NCI-H345 treated with DMSO at 0.1 percent for 48 hours (cell line): ENCODE measurements around the gene ELFN1.
A peak's percentile ranks its signal among the peaks of the same experiment; 100 is the strongest.

Experiments used
- DNase-seq: peaks from one replicate; lab custom pipeline; 2025; ENCODE audit not compliant: unreplicated experiment; lab: John Stamatoyannopoulos, UW

Gene ELFN1

DNA sequence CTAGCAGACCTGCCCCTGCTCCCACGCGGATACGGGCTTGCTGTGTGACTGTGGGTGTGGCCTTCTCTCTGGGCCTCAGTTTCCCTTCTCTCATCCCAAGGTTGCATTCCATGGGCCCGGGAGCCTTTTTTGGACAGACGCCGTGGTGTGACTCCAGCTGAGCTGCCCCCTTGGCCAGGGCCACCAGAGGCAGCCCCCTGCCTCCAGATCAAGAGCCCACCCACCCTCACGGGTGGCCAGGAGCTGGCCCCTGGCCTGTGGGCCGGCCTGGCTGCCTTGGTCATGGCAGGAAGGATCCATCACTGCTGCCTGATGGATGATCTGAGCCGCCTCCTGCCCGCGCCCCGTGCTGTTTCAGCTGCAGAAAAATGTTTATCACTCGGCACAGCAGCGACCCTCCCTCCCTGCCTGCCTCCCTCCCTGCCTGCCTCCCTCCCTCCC, 27.8 kb upstream of the ELFN1 start:
- DNase-seq = no peak

DNA sequence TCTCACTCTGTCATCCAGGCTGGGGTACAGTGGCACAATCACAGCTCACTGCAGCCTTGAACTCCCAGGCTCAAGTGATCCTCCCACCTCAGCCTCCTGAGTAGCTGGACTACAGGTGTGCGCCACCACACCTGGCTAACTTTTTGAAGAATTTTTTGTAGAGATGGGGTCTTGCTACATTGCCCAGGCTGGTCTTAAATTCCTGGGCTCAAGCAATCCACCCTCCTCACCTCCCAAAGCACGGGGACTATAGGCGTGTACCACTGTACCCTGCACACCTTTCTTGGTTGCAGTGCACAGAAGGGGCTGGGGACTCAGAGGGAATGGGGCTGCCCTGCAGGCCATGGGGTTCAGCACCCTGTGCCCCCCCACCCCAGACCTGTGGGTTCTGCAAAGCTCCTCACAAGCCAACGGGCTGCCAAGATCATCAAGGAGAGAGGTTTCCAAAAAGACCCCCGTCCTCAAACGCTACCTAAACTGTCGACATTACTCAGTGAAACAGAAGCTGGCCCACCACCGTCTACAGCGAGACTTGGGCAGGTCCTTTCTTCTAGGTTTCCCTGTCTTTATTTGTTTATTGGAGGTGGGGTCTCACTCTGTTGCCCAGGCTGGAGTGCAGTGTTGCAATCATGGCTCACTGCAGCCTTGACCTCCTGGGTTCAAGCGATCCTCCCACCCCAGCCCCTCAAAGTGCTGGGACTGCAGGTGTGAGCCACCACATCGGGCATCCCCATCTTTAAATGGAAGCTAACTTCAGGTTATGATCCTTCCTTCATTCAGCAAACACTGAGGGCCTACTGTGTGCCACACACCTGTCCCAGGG, 26.6 kb upstream of the ELFN1 start:
- no peak for DNase-seq

DNA sequence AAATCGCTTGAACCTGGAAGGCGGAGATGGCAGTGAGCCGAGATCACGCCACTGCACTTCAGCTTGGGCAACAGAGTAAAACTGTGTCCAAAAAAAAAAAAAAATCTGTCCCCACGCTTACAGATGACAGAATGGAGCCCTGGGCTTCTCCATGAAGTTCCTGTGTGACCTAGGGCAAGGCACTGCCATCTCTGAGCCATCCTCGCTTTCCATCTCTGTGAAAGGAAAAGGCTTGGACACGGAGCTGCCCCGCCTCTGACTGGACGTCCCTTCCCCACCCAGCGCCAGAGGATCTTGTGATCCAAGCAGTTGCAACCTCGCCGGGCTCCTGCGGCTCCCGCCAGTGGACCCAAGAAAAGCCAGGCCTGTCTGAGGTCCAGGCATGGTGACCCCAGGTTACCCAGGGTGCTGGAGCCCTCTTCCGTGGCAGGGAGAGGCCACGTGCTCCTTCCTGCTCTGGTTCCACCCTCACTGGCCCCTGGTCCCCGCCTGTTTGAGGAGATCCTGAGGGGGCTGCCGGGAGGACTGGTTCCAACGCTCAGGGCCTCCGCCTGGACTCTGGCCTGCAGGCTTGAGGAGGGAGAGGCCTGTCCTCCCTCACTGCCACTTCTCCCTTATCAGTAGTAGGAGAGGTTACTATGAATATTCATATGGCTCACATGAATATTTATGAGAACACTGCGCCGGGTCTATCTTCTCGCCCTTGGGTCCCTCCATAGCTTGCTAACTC, 25.6 kb upstream of the ELFN1 start:
- no peak for DNase-seq

DNA sequence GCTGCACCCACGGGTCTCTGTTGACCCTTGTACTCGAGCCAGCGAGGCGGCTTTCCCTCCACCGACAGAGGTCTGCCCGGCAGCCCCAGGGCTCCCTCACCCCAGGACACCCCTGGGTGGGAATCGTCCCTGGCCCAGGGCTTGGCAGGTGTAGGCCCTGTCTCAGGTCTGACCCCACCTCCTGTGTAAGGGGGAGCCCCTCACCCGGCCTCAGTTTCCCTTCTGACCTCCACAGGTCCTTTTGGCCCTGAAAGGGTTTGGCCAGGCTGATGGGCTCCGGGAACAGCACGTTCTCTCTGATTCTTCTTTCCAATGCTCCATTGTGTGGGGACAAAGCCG, 25.0 kb upstream of the ELFN1 start:
- DNase-seq = no peak

DNA sequence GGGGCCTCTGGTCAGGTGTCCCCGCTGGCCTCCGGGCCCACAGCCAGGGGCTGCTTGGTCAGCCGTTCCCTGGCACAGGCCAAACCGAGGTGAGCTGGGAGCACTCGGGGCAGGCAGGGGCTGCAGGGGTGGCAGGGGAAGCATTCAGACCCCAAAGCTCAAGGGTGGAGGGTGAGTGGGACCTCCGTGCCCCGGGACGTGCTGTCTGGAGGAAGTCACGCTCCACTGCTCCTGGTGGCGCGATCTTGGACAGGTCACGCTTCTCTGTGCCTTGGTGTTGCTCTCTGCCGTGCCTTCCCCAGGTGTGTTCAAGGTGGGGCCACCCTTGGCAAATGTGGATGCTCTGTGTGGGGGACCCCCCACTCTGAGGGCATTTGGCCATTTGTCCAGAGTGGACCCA, 24.6 kb upstream of the ELFN1 start:
- no peak for DNase-seq

DNA sequence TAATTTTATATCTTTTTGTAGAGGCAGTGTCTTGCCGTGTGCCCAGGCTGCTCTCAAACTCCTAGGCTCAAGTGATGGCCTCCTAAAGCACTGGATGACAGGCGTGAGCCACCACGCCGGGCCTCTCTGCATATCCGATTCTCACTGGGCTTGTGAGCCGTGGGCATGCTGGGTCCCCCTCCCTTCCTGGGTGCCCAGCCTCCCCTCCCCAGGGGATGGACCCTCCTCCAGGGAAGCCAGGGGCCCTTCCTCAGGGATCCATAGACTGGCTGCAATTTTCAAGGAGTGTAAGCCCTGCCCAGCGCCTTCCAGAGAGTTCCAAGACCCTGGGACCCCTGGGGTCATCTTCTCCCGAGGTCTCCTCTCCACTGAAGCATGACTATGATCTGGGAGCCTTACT, 23.7 kb upstream of the ELFN1 start:
- no peak for DNase-seq

DNA sequence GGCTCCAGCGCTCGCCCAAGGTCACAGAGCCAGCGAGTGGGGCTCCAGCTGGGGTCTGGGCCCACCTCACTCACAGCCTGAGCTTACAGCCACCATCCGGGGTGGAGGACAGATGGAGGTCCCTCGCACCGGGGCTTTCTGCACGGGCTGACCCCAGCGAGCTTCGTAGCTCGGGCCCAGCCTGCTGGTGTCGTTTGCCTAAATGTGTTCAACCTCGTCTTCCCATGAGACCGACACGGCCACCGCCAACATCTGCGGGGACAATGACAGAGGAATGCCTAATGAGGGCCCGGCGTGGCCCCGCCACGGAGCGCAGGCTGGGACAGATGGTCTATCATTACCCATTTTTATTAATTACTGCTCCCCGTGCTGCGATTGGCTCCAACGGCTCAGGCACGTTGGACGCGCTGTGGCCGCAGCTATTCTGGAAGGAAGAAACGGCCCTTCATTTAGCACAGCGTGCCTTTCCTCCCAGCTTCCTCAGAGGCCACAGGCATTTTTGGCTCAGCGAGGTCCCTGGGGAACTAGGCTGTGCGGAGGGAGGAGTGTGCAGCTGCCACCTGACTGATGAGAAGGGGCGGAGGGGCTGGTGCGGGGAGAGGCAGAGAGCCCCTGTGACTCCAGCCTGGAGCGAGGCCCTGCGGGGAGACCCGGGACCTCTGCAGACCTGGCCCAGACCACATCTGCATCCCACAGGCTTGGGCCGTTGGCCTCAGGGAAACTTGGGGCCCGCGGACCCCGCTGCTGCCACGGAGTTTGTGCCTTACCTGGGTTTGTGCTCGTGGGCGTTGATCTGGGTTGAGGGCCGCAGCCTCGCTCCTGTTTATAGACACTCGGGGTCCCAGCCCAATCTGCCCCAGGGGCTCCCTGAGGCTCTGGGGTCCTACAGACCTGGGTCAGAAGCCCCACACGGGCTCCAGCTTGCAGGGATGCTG, 22.9 kb upstream of the ELFN1 start:
- DNase-seq = peak; percentile 61

DNA sequence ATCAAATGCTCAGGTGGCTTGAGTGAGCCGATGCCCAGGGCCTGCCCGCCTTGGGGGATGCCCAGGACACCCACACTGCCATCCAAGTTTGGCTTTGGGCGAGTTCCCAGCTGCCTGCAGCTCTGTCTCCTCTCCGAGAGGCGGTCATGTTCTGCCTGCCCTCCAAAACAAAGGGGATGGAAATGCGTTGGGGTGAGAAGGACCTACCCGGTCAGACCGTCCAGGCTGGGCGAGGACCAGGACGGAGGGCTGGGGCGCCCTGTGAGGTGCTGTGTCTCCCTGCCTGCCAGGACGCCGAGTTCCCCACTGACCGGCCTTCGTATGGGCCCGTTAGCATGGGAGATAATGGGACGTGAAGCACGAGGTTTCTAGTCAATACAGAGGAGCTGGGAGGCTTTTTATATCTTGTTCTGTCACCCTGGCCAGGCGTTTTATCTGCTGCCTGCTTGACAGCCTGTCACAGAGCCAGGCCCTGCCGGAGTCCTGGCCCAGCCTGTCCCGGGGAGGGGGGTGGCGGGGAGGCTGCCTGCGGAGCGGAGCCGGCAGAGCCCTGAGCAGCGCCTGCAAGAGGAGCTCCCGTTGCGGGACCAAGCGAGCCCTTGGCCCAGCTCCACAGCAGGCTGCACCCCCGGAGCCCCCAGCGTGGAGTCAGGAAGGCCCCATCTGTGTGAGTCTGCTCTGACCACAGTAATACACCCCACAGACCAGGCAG, 22.0 kb upstream of the ELFN1 start:
- DNase-seq = no peak

DNA sequence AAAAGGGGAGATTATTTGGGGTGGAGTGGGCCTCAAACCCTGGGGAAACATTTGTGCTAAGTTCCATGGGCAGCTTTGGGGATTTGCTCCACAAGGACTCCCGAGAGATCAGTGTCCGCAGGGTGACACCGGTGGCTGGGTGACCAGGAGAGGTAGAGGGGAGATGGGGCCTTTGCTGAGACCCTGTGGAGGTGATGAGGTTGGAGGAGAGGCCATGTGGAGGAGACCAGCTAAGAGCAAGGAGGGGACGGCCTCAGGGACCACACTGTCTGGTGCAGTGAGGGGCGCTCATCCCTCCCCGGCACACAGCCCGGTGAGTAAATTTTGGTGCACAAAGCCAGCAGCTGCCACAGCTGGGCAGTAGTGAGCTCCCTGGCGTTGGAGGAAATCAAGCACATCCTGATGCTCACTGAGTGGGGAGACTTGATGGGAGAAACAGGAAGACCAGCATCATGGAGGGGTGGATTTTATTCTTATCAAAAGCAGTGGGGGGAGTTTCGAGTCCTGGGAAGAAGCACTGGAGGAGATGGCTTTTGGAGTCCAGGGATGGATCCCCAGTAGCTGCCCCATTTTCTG, 20.2 kb upstream of the ELFN1 start:
- DNase-seq = no peak

DNA sequence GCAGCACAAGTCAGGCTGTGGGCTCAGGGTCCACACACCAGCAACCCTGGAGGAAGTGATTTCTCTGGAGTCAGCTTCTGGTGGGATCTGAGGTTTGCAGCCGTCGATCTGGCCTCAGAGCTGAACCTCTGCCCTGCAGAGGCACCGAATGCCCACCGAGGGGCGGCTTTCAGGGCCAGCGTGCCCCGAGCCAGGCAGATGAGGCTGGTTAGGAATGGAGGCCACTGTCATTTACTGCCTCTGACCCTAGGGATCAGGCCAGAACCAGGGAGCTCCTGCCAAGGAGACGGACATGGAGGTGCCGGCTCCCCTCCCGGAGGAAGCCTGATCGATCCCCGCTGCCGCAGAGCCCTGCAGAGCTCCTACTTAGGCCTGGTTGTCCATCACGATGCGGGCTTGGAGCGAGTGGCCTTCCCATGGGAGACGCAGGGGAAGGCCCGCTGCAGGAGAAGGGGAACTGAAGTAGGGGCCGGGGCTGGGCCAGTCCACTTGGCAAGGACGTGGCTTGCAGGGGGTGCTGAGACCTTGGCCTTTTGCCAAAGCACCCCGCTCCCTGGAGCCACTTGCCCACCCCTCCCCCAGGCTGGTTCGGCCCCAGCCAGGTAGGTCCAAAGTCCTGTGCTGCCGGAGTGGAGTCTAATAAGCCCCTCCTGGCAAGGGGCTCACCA, 19.6 kb upstream of the ELFN1 start:
- DNase-seq = no peak

DNA sequence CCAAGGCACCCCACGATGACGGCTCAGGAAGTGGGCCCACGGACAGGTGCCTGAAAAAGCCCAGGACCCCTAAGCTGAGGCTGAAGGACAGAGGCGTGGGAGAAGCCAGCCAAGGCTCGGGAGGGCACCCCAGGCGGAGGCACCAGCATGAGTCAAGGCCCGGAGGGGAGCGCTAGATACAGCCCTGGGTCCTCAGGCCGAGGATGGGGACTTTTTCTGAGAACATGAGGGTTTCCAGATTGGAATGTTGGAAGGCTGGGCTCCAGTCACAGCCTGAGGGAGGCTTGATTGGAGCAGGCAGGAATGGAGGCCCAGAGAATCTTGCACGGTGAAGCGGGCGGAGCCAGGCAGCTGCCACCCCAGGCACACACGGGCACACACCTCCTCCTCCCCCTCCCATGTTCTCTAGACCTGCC, 19.0 kb upstream of the ELFN1 start:
- no peak for DNase-seq

DNA sequence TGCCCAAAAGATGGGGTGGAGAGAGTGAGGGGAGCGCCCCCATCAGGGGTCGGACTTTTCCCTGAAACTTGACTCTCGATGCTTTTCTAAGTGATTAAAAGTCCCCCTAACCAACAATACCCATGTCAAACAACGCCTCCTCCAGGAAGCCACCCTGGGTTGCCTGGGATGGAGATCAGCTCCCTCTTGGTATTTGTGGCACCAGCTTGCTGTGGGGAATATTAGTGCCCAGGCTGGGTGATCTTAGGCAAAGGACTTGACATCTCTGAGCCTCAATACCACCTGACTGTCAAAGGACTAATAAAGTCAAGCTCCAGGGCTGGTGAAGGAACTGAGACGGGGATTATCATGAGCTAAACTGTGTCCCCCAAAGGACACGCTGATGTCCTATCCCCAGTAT, 18.2 kb upstream of the ELFN1 start:
- DNase-seq = no peak

DNA sequence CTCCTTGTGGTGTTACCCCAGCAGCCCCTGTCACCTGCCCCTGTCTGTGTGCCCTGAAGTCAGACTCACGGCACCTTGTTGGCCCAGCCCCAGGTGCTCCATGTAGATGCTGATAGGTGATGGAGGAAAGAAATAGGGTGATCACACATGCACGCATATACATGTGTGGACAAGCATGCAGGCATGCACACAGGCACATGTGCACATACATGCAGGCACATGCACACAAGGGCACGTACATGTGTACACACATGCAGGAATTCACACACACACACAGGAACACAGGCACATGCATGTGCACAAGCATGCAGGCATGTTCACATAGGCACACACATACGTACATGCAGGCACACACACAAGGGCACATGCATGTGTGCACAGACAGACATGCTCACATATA, 16.6 kb upstream of the ELFN1 start:
- no peak for DNase-seq

DNA sequence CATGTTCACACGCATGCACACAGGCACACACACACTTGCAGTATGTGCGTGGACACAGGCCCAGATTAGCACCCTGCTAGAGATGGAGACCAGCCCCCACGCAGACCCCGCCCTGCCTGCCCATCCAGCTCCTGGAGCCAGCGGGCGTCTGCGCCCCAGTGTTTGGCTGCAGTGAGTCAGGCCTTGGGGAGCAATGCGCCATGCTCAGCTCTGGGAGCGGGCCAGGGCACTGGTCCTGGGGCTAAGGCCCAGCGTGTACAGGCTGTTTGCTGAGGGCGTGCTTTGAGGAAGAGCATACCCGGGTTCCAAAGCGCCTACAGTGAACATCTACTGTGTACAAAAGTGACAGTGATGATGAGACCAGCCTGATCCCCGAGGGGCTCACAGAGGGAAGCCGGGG, 16.0 kb upstream of the ELFN1 start:
- DNase-seq = no peak

DNA sequence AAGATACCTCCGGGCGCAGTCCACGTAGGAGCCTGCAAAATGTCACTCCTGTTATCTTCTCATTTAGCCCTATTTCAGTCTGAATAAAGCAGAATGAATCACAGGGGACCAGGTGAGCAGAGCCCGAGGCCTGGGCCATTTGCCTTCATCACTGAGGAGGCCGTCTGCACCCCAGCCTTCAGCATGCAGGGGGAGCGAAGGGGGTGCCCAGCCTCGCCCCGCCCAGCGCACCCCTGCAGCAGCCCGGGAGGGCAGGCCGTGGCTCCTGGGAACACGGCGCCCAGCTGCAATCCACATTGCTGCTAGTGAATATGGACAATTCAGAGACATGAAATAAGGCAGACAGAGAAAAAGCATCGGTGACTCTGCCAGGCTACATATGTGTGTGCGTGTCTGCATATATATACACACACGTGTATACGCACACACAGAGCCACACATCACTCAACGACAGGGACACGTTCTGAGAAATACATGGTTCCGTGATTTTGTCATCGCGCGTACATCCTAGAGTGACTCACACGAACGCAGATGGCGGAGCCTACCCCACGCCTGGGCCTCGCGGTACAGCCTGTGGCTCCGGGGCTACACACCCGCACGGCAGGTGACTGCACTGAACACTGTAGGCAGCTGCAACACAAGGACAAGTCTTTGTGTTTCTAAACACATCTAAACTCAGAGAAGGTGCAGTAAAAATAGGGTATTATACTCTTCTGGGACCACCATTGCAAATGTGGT, 15.2 kb upstream of the ELFN1 start:
- no peak for DNase-seq

DNA sequence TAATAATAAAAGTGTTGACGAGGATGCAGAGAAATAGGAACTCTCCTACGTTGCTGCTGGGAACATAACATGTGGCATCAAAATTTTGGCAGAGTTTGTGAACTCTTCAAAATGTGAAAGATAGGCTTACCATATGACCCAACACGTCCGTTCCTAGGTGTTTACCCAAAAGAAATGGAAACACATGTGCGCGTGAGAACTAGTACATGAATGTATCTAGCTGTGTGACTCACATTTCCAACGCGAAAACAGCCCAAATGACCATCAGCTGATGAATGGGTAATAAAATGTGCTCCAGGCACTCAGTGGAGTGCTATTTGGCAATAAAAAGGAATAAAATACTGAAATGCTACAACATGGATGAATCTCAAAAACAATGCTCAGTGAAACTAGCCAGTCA, 10.4 kb upstream of the ELFN1 start:
- no peak for DNase-seq

DNA sequence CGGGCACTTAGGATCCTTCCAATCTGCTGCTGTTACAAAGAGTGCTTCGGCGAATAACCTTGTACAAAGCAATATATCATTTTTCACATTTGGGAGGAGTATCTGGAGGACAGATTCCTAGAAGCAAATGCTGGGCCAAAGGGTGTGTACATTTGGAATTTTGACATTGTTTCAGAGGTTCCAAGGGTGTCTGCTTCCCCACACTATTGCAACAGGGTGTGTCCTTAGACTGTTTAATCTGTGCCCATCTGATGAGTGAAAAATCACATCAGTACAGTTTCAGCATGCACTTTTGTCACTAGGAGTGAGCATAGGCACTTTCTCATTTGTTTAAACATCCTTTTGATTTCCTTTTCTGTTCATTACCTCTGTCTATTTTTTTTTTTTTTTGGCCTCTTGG, 8.6 kb upstream of the ELFN1 start:
- DNase-seq = no peak

DNA sequence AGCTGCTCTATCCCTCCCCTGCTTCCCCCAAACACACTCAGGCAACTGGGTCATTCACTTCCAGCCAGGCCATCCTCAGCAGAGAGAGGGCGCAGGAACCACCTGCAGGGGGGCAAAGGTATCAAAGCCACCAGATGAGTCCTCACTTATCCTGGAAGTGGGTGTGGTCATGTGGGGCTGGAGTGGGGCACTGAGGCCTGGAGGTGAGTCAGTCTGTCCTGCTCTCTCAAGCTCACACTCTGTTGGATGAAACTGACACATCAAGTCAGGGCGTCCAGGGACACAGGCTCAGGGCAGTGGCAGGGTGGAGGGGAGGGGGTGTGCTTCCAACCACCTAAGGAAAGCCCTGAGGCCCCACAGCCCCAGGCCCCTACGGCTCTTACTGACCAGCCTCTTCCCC, 8.0 kb upstream of the ELFN1 start:
- DNase-seq = no peak

DNA sequence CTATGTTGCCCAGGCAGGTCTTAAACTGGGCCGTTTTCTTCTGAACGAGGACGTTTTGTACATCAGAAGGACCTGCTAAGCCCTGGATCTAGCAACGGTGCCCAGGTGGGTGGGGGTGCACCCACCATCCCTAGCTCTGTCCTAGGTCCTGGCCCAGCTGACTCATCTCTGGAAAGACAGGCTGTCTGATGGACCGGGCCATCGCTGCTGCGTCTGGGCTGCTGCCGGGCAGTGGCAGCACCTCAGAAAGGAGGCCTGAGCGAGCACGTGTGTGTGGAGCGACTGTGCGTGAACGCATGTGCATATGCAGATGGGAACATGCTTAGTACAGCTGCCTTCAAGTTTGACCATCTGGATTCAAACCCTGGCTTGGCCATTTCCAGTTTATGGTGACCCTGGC, 7.3 kb upstream of the ELFN1 start:
- no peak for DNase-seq
